IMR-90 (cell line): ENCODE data around the gene TXNL4A. TPM values are rescaled to one million over a fixed set of nuclear protein-coding genes. Genes with fewer than 3 reads are reported as not detected.

Source experiments
- ATAC-seq: fragments of 200-7000 bp; cut with Tn5 transposase; 2 replicates; pipeline ENCODE4 v1.9.1; 2020; ENCODE audit warnings: low read depth, mild to moderate bottlenecking, moderate library complexity
- BruUV-seq: library from RNA; stranded (reverse); fragments of 400-500 nt; replicated peaks from 2 replicates; lab custom pipeline; 2021; lab: Mats Ljungman, UMichigan
- CTCF ChIA-PET: fragments of 300-600 bp; formaldehyde crosslinking; extraction: SDS; loops from one replicate; lab custom pipeline; 2021; ENCODE audit warnings: antibody characterized with exemption; lab: Yijun Ruan, JAX
- POLR2A ChIA-PET: fragments of 300-600 bp; sonication (Branson Sonifier 250); formaldehyde crosslinking; loops from one replicate; lab custom pipeline; 2022; ENCODE audit warnings: antibody characterized with exemption; ENCODE audit not compliant: unreplicated experiment; lab: Charles Lee
- DNase-seq: peaks from one replicate; pipeline ENCODE4 v3.0.0; 2013
- H2AFZ ChIP-seq: replicated peaks from 2 replicates; pipeline ENCODE3; 2013; ENCODE audit warnings: low read length, mild to moderate bottlenecking; ENCODE audit not compliant: poor library complexity
- H2AK5ac ChIP-seq: 2 replicates; pipeline ENCODE4 v1.6.1; 2013; ENCODE audit warnings: low read depth, low read length, inconsistent platforms
- H2AK9ac ChIP-seq: replicated peaks from 2 replicates; pipeline ENCODE3; 2013; ENCODE audit warnings: mild to moderate bottlenecking, low read depth, low read length, moderate library complexity; ENCODE audit not compliant: poor library complexity
- H2BK120ac ChIP-seq: 2 replicates; pipeline ENCODE4 v1.6.1; 2013; ENCODE audit warnings: low read depth, low read length, inconsistent platforms
- H2BK15ac ChIP-seq: 3 replicates; pipeline ENCODE4 v1.6.1; 2013; ENCODE audit warnings: low read depth, low read length, inconsistent platforms
- H2BK20ac ChIP-seq: 2 replicates; pipeline ENCODE4 v1.6.1; 2013; ENCODE audit warnings: low read depth, mild to moderate bottlenecking, inconsistent platforms, low read length, moderate library complexity
- H2BK5ac ChIP-seq: 2 replicates; pipeline ENCODE4 v1.6.1; 2013; ENCODE audit warnings: mild to moderate bottlenecking, low read depth, low read length, inconsistent platforms; ENCODE audit not compliant: poor library complexity, severe bottlenecking
- H3K14ac ChIP-seq: replicated peaks from 2 replicates; pipeline ENCODE4 v1.6.1; 2013; ENCODE audit warnings: low read depth, low read length, inconsistent platforms
- H3K18ac ChIP-seq: 2 replicates; pipeline ENCODE4 v1.6.1; 2013; ENCODE audit warnings: low read depth, low read length, control low read depth
- H3K23ac ChIP-seq: 2 replicates; pipeline ENCODE4 v1.6.1; 2013; ENCODE audit warnings: low read depth, low read length, inconsistent platforms
- H3K27ac ChIP-seq: 2 replicates; pipeline ENCODE4 v1.5.1; 2013; ENCODE audit warnings: mild to moderate bottlenecking, control low read depth, low read length; ENCODE audit not compliant: insufficient read depth
- H3K27me3 ChIP-seq: 2 replicates; pipeline ENCODE4 v1.6.1; 2013; ENCODE audit warnings: low read length; ENCODE audit not compliant: control insufficient read depth, insufficient read depth
- H3K36me3 ChIP-seq: 2 replicates; pipeline ENCODE4 v1.6.1; 2013; ENCODE audit warnings: low read length, mixed read lengths; ENCODE audit not compliant: control insufficient read depth, insufficient read depth
- H3K4ac ChIP-seq: 2 replicates; pipeline ENCODE4 v1.6.1; 2013; ENCODE audit warnings: low read depth, low read length, inconsistent platforms
- H3K4me1 ChIP-seq: 2 replicates; pipeline ENCODE4 v1.6.1; 2013; ENCODE audit warnings: low read length, mixed read lengths; ENCODE audit not compliant: control insufficient read depth, insufficient read depth
- H3K4me2 ChIP-seq: 2 replicates; pipeline ENCODE4 v1.6.1; 2013; ENCODE audit warnings: low read depth, mild to moderate bottlenecking, control low read depth, low read length, moderate library complexity
- H3K4me3 ChIP-seq: 2 replicates; pipeline ENCODE4 v1.5.1; 2013; ENCODE audit warnings: low read depth, mild to moderate bottlenecking, control low read depth, low read length, moderate library complexity; ENCODE audit not compliant: insufficient read depth
- H3K56ac ChIP-seq: 2 replicates; pipeline ENCODE4 v1.6.1; 2013; ENCODE audit warnings: low read length, inconsistent platforms; ENCODE audit not compliant: insufficient read depth; ENCODE audit errors: extremely low read depth
- H3K79me1 ChIP-seq, 2 experiments: 2 replicates each; pipeline ENCODE4 v1.6.1; 2013; ENCODE audit warnings: low read length in 2 of 2, inconsistent platforms in 1 of 2, low read depth in 1 of 2
- H3K9ac ChIP-seq: 2 replicates; pipeline ENCODE4 v1.6.1; 2013; ENCODE audit warnings: low read depth, low read length, control low read depth
- H3K9me1 ChIP-seq: 2 replicates; pipeline ENCODE4 v1.6.1; 2013; ENCODE audit warnings: low read length, inconsistent platforms; ENCODE audit not compliant: insufficient read depth
- H3K9me3 ChIP-seq: 2 replicates; pipeline ENCODE4 v1.6.1; 2013; ENCODE audit warnings: low read length; ENCODE audit not compliant: control insufficient read depth, insufficient read depth
- H4K20me1 ChIP-seq: 2 replicates; pipeline ENCODE4 v1.6.1; 2013; ENCODE audit warnings: low read length, inconsistent platforms; ENCODE audit not compliant: insufficient read depth
- H4K5ac ChIP-seq: 2 replicates; pipeline ENCODE4 v1.6.1; 2013; ENCODE audit warnings: mild to moderate bottlenecking, low read depth, low read length, control low read depth
- H4K8ac ChIP-seq, 2 experiments: 2 replicates each; pipeline ENCODE4 v1.6.1; 2013; ENCODE audit warnings: low read depth in 2 of 2, low read length in 2 of 2, control low read depth in 1 of 2, inconsistent platforms in 1 of 2
- H4K91ac ChIP-seq: 2 replicates; pipeline ENCODE4 v1.6.1; 2013; ENCODE audit warnings: low read depth, low read length, inconsistent platforms; ENCODE audit not compliant: insufficient read depth
- CEBPB ChIP-seq: IDR thresholded peaks from 2 replicates; pipeline ENCODE4 v1.6.1; 2012; ENCODE audit warnings: low read depth, low read length, improper control_type of control experiment
- MAZ ChIP-seq: IDR thresholded peaks from 2 replicates; pipeline ENCODE4 v1.6.1; 2012; ENCODE audit warnings: low read depth, mild to moderate bottlenecking, low read length, improper control_type of control experiment, moderate library complexity, borderline replicate concordance
- RAD21 ChIP-seq: IDR thresholded peaks from 2 replicates; pipeline ENCODE4 v1.6.1; 2012; ENCODE audit warnings: low read length, improper control_type of control experiment
- WGBS, 2 experiments: methylation state at CpG; one replicate each; pipeline versions ENCODE4 v1.1.5 to v1.1.7; 2013; ENCODE audit warnings: missing lambda C conversion rate in 2 of 2; ENCODE audit not compliant: insufficient read length in 1 of 2; ENCODE audit errors: extremely low coverage in 2 of 2; 5-methylcytosine and 5-hydroxymethylcytosine counted together
- dilution Hi-C: fragments of 300-500 bp; cut with HindIII; formaldehyde crosslinking; loops from one replicate; pipeline ENCODE4 v1.14.3; 2018; ENCODE audit warnings: low sequenced_read_pairs; ENCODE audit not compliant: unreplicated experiment
- in situ Hi-C: fragments of 300-500 bp; cut with MboI; formaldehyde crosslinking; loops from 3 replicates; pipeline ENCODE4 v1.14.3; 2019; ENCODE audit warnings: low sequenced_read_pairs, inconsistent platforms, mixed read lengths
- intact Hi-C: fragments of 100-400 bp; cut with micrococcal nuclease; formaldehyde crosslinking; loops from 2 replicates; pipeline ENCODE4 v1.10.0; 2022
- polyA plus RNA-seq, 3 experiments: library from polyadenylated mRNA; depleted of rRNA; stranded (reverse); fragments of >200 nt; gene quantifications; 2 replicates each; pipeline ENCODE4 v1.2.3, GENCODE V29; 2012; ENCODE audit warnings: low replicate concordance in 1 of 3
- total RNA-seq: library from RNA; depleted of rRNA; stranded (reverse); fragments of >200 nt; gene quantifications from 2 replicates; pipeline ENCODE4 v1.2.3, GENCODE V29; 2012

TXNL4A gene
- total and polyA plus RNA-seq, 2 of the 4 experiments (the other 2 are of a cell fraction), result 38.7 to 103 TPM

GRCh38 chr18:79950515-79951341, 37.6 kb downstream of the TXNL4A start:
- ChIA-PET CTCF (interaction anchor here (1.1 kb wide), 1 partner anchor 13 kb away, joined by 3 read pairs; the partner anchor contains the start of gene HSBP1L1), POLR2A (no interaction called here)
- peak overlapping the region; percentile 95 for H3K23ac ChIP-seq

More at GRCh38 chr18:79950515-79951341, 37.6 kb downstream of the TXNL4A start:
- Histone ChIP-seq H4K5ac (no peak overlapping the region), H4K91ac (no peak overlapping the region), H2BK15ac (no peak overlapping the region), H3K9me1 (peaks cover 19% of the 10 kb centered on the region), H3K14ac (peak overlapping the region; percentile 93), H3K4me2 (peak overlapping the region; percentile 75), H2BK120ac (no peak overlapping the region), H3K36me3 (peaks cover 27% of the 10 kb centered on the region), H3K18ac (no peak overlapping the region), H3K9me3 (no peaks in the 10 kb centered on the region), H3K4me1 (peaks cover 12% of the 10 kb centered on the region), H3K9ac (peak overlapping the region; percentile 44), H3K4ac (peak overlapping the region; percentile 73), H4K20me1 (peaks cover 45% of the 10 kb centered on the region), H2AFZ (peak overlapping the region; percentile 82), H3K27me3 (no peaks in the 10 kb centered on the region), H2BK5ac (peak overlapping the region; percentile 15), H2BK20ac (no peak overlapping the region), H3K27ac (peak overlapping the region; percentile 2), H2AK5ac (peak overlapping the region; percentile 43), H3K79me1 (peaks cover 22 to 64% of the 10 kb centered on the region in 2 experiments), H2AK9ac (peak overlapping the region; percentile 77), H4K8ac (peak overlapping the region in 1 of 2 experiments; percentile 25; a peak in 1 of 4 replicates), H3K56ac (no peak overlapping the region; the same call in 1 of the 2 replicates), H3K4me3 (peak overlapping the region; percentile 59)
- dilution Hi-C loops (no loop called here), intact Hi-C loops (loop anchor here (5.0 kb wide), 1 partner anchor 153 kb away; the partner anchor contains the start of gene KCNG2), in situ Hi-C loops (no loop called here)
- ATAC-seq, result peak; percentile 28
- DNase-seq, result peak; percentile 12
- 1% methylated on average over 14 of the region's 81 CpGs; no CpG with 5 or more reads in 1 of the 2 experiments for WGBS, 2 experiments
- no TSS peak for BruUV-seq
- 0 out of 2 replicates have a peak, but pooled peaks have one; percentile 10 for TF ChIP-seq MAZ
- TF ChIP-seq RAD21, result no peak
- TF ChIP-seq CEBPB, result no peak
